Measurements from ENCODE around the gene MYCL. TPM values are rescaled to one million over a fixed set of nuclear protein-coding genes. Genes with fewer than 3 reads are reported as not detected.
A peak's percentile ranks its signal among the peaks of the same experiment; 100 is the strongest.

MYCL gene
- total RNA-seq, 4 donors from 2014 or later, result 9.9 to 28.4 (median 14.0) TPM

- Histone ChIP-seq H3K27ac (no peak overlapping the region), H3K4me1 (peaks cover 0 to 6% (median 0%) of the 10 kb centered on the region in 4 donors), H3K27me3 (no peaks in the 10 kb centered on the region), H3K9me3 (no peaks in the 10 kb centered on the region), H3K36me3 (peaks cover 0 to 9% (median 0%) of the 10 kb centered on the region in 3 donors), H3K4me3 (no peak overlapping the region)
- no peak for TF ChIP-seq CTCF (IDR thresholded peaks at IDR 0.05)
- DNase-seq, result no peak
Measured at GRCh38 chr1:39857126-39857878, 44.4 kb downstream of the MYCL start.

DNA sequence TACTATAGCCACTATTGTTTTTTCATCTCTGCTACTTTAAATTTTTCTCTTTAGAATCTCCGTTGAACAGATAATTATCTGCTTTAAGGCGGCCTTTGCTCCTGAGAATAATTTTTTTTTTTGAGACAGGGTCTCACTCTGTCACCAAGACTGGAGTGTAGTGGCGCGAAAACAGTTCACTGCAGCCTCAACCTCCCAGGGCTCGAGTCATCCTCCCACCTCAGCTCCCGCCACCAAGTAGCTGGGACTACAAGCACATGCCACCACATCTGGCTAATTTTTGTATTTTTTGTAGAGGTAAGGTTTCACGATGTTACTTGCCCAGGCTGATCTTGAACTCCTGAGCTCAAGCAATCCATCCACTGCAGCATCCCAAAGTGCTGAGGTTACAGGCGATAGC lies 47.0 kb downstream of the MYCL start:
- H3K36me3 ChIP-seq, result peaks cover 0 to 15% (median 0%) of the 10 kb centered on the region in 3 donors
- H3K4me1 ChIP-seq, result peaks cover 0 to 6% (median 0%) of the 10 kb centered on the region in 4 donors
- H3K27me3 ChIP-seq, result no peaks in the 10 kb centered on the region
- no peak for DNase-seq
- no peak overlapping the region for H3K4me3 ChIP-seq
- no peaks in the 10 kb centered on the region for H3K9me3 ChIP-seq
- H3K27ac ChIP-seq, result no peak overlapping the region
- no peak for TF ChIP-seq CTCF (IDR thresholded peaks at IDR 0.05)
- no peak for TF ChIP-seq POLR2A (IDR thresholded peaks at IDR 0.05)

DNA sequence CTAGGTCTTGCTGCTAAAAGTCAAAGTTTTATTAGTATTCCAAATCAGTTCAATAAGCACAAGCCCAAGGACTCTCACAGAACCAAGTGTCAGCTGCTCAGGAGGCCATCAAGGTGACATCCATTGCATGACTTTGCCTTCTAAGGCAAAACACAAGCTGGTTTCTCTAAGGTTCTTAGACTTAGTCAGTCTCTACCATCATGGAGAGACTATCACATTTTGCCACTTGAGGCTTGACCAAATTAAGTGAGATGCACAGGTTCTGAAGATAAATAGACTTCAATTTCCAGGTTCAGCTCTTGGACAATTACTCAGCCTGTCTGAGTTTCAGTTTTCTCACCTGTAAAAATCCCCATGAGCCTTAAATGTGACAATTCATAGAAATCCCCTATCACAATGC lies 47.4 kb downstream of the MYCL start:
- Histone ChIP-seq H3K4me3 (no peak overlapping the region), H3K9me3 (no peaks in the 10 kb centered on the region), H3K27me3 (no peaks in the 10 kb centered on the region), H3K27ac (no peak overlapping the region), H3K36me3 (peaks cover 0 to 19% (median 0%) of the 10 kb centered on the region in 3 donors), H3K4me1 (peaks cover 0 to 6% (median 0%) of the 10 kb centered on the region in 4 donors)
- no peak for DNase-seq
- TF ChIP-seq POLR2A (IDR thresholded peaks at IDR 0.05) (no peak), CTCF (IDR thresholded peaks at IDR 0.05) (no peak)

- H3K27ac ChIP-seq, result peak overlapping the region in 1 of 4 donors; percentile 8
Measured at GRCh38 chr1:39852876-39853275, 48.8 kb downstream of the MYCL start.

DNA sequence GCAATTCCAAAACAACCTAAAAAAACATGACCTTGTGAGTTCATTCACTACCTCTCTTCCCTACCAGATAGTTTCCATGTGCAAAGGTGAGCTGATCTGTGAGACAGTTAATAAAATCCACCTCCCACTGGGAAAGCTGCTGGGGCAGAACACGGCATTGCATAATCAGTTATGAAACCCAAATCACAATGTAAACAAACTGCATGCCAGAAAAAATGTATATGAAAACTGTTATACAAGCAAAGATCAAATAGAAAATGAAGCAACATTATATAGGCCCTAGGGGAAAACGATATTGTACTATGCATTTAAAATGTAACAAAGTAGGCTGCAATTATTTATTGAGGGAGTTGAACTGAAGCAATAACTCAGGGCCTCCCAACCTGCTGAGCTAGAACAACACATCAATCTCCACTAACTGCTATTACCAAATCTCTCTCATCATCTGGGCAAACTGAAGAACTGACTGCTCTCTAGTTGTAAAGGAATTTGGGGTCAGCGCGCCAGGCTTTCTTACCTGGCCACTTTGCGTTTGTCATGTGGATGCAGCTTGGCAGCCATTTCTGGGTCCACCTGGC lies 49.4 kb downstream of the MYCL start:
- Histone ChIP-seq H3K27me3 (no peaks in the 10 kb centered on the region), H3K4me3 (no peak overlapping the region), H3K4me1 (peaks cover 0 to 6% (median 0%) of the 10 kb centered on the region in 4 donors), H3K27ac (peak overlapping the region in 1 of 4 donors; percentile 8), H3K36me3 (peaks cover 0 to 25% (median 0%) of the 10 kb centered on the region in 3 donors), H3K9me3 (no peaks in the 10 kb centered on the region)
- no peak for TF ChIP-seq CTCF (IDR thresholded peaks at IDR 0.05)
- TF ChIP-seq POLR2A (IDR thresholded peaks at IDR 0.05), result no peak
- DNase-seq, result no peak

More at GRCh38 chr1:39852876-39853275, 48.8 kb downstream of the MYCL start:
- Histone ChIP-seq H3K36me3 (peaks cover 0 to 22% (median 0%) of the 10 kb centered on the region in 3 donors), H3K27me3 (no peaks in the 10 kb centered on the region), H3K4me3 (no peak overlapping the region), H3K4me1 (peaks cover 0 to 6% (median 0%) of the 10 kb centered on the region in 4 donors), H3K9me3 (no peaks in the 10 kb centered on the region)
- no peak for DNase-seq
- no peak for TF ChIP-seq CTCF (IDR thresholded peaks at IDR 0.05)
- no peak for TF ChIP-seq POLR2A (IDR thresholded peaks at IDR 0.05)
